Gastroesophageal sphincter (tissue), 3 donors: Measurements from ENCODE around the gene RRP12.

Source experiments
- CTCF ChIP-seq, 4 experiments: fragments of 200-600 bp in 2 of 4; fragments of 450-650 bp in 2 of 4; sonication (generic) in 1 of 4; IDR thresholded peaks; one replicate each; pipeline ENCODE4 v1.5.1; 2017 to 2019; ENCODE audit warnings: antibody characterized with exemption in 4 of 4, mild to moderate bottlenecking in 2 of 4, moderate library complexity in 2 of 4
- POLR2AphosphoS5 ChIP-seq: sonication (generic); formaldehyde crosslinking; IDR thresholded peaks from one replicate; pipeline ENCODE4 v1.6.1; 2017; ENCODE audit warnings: antibody characterized with exemption

- no peak for TF ChIP-seq CTCF (IDR thresholded peaks at IDR 0.05)
- TF ChIP-seq POLR2AphosphoS5: no peak
These were observed 29.4 kb downstream of the RRP12 start for GRCh38 chr10:97371696-97372095.
